GM18951 (cell line): ENCODE data around the gene KIF7.

Experiments
- POLR2A ChIP-seq: IDR thresholded peaks from 4 replicates; pipeline ENCODE4 v1.6.1; 2011; ENCODE audit warnings: mild to moderate bottlenecking; ENCODE audit not compliant: insufficient read length, insufficient read depth; ENCODE audit errors: extremely low read depth
- in situ Hi-C: fragments of 300-500 bp; cut with MboI; formaldehyde crosslinking; loops from one replicate; pipeline ENCODE4 v1.12.0; 2022; ENCODE audit warnings: low sequenced_read_pairs, mixed read lengths, inconsistent platforms; ENCODE audit not compliant: unreplicated experiment

KIF7 gene

DNA sequence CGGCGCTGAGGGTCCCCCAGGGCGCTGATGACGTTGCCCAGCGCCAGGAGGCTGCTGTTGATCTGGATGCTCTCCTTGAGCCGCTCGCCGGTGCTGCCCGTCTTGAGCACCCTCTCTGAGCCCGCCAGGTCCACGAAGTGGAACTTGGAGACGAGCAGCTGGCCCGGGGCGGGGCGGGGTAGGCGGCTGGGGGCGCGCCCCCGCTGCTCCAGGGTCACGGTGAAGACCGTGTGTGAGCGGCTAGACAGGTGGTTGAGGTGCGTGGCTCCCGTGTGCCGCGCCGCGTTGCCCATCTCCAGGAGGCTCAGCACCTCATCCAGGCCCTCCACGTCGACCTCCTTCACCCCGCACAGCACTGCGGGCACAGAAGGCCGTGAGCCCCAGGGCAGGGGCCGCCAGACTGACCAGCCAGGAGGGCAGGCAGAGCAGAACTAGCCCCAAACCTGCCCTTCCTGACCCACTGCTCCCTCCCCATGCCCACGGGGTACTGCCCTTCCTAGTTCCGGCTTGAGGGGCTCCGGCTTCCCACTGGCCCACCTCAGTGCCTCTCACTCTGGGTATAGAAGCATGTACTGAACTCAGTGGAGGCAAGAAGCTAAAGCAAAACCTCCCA, 6.1 kb downstream of the KIF7 start:
- no peak for TF ChIP-seq POLR2A
- in situ Hi-C loops: no loop called here

DNA sequence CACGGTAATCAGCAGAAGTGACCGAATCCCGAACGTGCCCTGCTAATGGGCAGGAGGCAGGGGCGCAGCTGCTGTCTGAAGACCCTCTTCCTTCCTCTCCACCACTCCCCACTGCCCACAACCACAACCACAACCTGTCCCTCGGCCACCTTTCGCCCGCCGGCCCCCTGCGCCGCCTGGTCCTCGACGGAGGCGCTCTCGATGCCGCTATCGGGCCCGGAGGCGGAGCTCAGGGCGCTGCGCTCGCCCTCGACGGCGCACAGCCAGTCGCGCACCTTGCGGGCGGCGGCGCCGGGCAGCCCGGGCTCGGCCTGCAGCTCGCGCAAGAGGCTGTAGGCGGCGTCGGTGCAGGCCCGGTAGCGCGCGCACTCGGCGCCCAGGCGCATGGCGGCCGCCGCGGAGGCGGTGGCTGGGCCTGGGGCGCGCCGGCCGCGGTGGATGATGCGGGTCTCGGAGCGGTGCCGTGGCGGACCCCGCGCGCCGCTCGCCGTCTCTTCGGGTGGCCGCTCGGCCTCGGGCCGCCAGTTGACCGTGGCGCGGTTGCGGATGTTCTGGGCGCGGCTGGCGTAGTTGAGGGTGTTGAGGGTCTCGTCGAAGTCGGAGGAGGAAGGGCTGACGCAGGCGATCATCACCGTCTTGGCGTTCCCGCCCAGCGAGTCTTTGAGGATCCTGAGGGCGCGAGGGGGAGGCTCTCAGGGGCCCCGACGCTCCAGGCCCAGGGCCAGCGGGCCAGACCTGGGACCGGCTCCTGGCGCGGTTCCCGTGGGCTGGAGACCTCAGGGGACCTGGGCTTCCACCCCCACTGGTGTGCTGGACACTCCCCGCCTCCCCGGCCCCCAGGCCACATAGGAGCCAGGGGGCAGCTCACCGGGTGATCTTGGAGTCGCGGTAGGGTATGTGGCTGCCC, 6.9 kb downstream of the KIF7 start:
- no peak for TF ChIP-seq POLR2A
- in situ Hi-C loops: no loop called here

DNA sequence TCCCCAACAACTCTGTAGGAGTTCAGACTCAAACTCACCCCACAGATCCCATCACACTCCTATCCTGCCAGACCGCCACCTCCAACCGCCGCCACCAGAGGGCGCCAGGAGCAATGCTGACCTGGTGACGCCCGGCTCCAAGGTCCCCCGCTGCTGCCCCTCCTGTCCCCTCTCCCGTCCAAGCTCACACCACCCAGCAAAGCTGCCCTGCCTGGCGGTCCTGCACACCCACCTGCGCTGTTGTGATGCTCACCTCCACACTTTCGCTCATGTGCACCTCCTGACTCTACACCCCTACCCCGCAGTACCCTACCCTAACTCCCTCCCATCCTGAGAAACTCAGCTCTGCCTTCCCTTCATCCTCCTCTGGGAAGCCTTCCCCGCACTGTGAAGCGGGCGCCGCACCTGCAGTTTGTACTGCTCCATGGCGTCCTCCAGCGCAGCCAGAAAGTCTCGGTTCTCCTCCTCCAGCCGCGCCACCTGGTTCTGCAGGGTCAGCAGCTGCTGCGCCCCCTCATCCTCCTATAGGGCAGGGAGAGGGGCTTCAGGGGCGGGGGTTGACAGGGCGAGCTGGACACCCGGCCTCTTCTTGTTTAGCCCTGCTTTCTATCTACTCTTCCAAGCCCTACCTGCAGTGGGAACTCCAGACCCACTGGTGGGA, 7.9 kb downstream of the KIF7 start:
- in situ Hi-C loops: no loop called here
- TF ChIP-seq POLR2A: no peak

DNA sequence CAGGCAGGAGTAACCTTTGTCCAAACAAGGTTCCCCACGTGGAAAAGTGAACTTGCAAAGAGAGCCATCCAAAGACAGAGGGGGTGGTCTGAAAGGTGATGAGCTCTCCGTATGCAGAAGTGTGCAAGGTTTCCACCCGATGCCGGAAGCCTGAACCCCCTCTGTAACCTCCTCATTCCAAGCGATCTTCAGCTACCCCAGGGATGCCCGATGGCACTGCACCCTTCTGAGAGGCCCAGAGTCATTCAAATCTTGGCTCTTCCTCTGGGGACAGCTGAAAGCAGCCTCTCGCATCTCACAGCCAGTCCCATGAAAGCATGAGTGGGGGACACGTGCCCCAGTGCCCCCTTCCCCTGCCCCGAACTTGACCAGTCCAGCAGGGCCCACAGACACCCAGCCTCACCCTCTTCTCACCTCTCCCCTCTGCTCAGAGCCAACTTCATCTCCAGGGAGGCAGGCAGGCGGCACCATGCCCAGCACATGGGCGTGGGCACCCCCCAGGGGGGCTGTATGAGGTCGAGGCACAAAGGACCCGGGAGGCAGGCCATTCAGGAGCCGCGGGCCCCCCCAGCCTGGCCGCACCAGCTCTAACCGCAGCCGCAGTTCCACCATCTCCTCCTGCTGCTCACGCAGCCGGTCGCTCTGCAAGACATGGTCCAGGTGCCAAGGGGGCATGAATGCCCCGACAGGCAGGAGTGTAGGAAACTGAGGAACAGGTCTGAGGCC, 8.7 kb downstream of the KIF7 start:
- no peak for TF ChIP-seq POLR2A
- in situ Hi-C loops: no loop called here

DNA sequence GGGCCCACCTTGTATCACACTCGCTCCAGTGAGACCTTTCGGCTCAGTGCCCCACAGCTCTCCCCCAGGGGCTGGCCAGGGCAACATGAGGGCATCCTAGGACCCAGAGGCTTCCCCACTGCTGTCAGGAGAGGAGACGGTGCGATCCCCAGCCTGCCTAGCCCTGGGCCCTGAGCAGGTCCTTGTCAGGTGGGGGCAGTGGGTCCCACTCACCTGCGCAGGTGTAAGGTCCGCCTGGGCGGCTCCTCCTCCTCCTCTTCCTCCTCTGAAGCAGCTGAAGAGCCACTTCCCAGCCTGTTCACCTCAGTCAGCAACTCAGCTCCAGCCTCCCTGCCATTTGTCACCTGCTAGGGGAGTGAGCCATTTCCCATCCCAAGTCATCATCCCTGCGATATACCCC, 9.6 kb downstream of the KIF7 start:
- TF ChIP-seq POLR2A: no peak
- in situ Hi-C loops: no loop called here

DNA sequence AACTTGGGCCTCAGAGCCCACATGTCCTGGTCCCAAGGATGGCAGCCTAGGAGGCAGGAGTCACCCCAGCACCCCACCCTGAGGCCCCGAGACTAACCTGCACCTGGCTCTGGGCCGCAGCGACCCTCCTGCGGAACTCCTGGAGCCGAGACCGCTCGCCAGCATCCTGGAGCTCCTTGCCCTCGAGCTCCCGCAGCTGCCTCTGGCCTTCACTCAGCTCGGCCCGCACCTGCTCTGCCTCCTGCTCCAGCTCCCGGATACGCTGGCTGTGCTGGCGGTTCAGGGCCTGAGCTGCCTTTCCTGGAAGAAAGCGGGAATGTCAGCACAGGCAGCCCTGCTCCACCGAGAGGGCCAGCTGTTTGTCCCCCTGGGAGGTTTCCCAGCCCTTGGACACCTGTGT, 13.2 kb downstream of the KIF7 start:
- in situ Hi-C loops: no loop called here

DNA sequence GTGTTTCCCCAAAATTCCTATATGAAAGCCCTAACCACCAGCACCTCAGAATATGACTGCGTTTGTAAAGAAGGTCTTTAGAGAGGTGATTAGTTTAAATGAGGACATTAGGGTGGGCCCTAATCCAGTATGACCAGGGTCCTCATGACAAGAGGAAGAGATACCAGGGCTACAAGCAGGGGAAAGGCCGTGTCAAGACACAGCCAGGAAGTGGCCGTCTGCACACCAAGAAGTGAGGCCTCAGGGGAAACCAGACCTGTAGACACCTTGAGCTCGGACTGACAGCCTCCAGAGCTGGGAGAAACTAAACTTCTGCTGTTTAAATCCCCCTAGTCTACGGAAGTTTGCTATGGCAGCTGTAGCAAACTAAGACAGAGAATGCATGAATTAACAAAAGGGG, 14.2 kb downstream of the KIF7 start:
- in situ Hi-C loops: no loop called here
- no peak for TF ChIP-seq POLR2A

More for the DNA sequence above, 13.2 kb downstream of the KIF7 start:
- no peak for TF ChIP-seq POLR2A

DNA sequence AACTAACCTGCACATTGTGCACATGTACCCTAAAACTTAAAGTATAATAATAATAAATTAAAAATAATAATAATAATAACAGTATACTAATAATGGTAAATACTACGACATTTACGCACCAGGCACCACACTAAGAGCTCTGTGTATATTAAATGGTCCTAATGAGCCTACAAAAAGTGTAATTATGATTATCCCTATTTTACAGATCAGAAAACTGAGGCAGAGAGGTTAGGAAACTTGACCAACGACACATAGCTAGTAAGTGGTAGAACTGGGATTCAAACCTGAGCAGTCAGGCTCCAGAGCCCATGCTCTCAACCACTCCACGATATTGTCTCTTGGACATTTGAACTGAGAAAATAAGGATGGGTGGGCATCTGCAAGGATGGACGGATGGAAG, 15.0 kb downstream of the KIF7 start:
- in situ Hi-C loops: no loop called here
- TF ChIP-seq POLR2A: no peak

DNA sequence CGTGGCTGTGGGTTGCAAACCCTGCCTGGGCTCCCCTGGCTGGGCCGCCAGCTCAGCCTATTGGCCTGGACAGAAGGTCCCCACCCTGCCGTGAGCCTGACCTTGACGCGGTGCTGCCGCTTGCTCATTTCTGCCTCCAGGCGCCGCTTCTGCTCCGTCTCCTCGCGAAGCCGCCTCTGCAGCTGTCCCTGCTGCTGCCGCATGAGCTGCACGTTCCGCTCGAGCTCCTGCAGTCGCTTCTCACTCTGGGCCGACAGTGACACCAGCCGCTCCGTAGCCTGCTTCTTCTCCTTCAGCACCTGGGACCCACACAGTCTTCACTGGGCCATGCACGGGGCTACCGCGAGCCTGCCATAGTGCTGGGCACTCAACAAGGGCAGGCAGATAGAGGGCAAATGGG, 21.7 kb downstream of the KIF7 start:
- in situ Hi-C loops: no loop called here

DNA sequence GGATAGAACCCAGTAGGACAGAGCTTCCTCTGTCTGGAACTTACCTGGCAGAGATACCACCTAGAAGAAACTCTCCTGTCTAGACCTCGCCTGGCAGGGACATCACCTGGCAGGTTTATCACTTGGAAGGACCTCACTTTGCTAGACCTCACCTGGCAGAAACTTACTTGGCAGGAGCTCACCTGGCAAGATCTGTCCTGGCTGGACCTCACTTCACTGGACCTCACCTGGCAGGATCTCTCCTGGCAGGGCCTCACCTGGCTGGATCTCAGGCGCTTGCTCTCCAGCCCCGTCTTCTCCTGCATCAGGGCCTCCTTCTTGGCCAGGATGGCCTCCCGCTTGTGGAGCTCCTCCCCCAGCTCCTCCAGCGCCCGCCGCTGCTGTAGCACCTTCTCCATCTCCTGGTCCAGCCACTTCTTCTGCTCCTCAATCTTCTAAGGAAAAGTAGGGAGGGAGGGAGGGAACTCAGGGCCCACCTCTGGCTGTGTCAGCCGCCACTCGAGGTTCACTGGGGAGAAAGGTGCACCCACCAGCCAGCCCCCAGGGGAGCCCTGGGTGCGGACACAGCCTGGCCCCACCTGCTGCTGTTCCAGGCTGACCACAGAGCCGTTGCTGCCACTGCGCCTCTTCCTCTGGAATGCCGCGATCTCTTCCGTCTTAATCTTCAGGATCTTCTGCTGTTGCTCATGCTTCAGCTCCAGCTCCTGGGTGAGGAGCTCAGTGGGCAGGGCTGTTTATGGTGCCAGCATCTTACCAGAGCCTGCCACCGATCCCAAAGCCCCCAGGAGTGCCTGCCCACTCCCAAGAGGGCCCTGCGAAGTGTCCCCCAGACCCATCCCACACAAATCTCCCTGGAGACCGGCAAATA, 22.5 kb downstream of the KIF7 start:
- in situ Hi-C loops: no loop called here
- no peak for TF ChIP-seq POLR2A

More for the DNA sequence above, 21.7 kb downstream of the KIF7 start:
- TF ChIP-seq POLR2A: no peak

DNA sequence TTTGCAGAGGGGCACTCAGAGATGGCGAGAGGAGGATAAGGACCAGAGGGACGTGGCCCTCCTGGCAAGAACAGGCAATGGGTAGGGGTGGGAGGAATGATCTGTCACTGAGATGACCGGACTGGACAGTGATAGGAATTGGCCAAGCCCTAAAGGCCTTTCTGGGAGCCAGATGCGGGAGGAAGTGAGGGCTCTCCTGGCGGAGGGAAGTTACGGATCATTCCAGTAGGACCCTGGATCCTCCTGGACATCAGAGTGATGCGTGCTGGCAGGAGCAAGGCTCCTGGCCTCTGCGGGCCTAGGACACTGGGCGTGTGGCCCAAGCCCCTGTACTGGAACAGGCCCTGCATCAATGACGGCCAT, 23.4 kb downstream of the KIF7 start:
- no peak for TF ChIP-seq POLR2A
- in situ Hi-C loops: no loop called here
